Coronary artery (tissue), 2 donors: ENCODE measurements around the gene OR4D1.

Experiments used
- DNase-seq: peaks from one replicate; pipeline ENCODE4 v3.0.0-alpha.2; 2017; ENCODE audit warnings: low spot score
- H3K27ac ChIP-seq, 2 donors: fragments of 200-600 bp; sonication (generic); one replicate each; pipeline ENCODE4 v1.5.1; 2016 to 2019
- H3K4me3 ChIP-seq: fragments of 200-600 bp; sonication (generic); 2 replicates; pipeline ENCODE4 v1.5.1; 2016; ENCODE audit warnings: mild to moderate bottlenecking, moderate library complexity
- TF ChIP-seq, protein P1 (sequence below): fragments of 200-600 bp; sonication (generic); IDR thresholded peaks from one replicate; pipeline ENCODE4 v1.5.1; 2019; ENCODE audit warnings: antibody characterized with exemption

OR4D1 gene

DNA sequence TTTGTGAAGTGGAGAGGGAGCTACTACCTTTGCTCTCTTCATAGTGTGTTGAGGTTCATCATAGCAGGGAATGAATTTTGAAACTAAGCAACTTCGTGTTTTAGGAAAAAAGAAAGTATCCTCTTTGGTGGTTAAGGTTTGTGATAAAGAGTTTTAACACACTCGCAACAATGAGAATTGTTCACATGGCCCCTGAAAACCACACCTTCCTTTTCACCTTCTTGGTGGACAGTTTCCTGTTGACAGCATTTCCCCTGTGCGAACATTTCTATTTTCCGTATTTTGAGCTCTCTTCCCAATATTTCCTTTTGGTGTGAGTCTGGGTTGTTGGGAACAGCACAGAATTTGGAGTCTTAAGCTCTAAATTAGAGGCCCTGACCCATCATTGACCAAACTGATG lies 22.4 kb downstream of the OR4D1 start:
- H3K4me3 ChIP-seq = no peak overlapping the region
- TF ChIP-seq, protein P1, sequence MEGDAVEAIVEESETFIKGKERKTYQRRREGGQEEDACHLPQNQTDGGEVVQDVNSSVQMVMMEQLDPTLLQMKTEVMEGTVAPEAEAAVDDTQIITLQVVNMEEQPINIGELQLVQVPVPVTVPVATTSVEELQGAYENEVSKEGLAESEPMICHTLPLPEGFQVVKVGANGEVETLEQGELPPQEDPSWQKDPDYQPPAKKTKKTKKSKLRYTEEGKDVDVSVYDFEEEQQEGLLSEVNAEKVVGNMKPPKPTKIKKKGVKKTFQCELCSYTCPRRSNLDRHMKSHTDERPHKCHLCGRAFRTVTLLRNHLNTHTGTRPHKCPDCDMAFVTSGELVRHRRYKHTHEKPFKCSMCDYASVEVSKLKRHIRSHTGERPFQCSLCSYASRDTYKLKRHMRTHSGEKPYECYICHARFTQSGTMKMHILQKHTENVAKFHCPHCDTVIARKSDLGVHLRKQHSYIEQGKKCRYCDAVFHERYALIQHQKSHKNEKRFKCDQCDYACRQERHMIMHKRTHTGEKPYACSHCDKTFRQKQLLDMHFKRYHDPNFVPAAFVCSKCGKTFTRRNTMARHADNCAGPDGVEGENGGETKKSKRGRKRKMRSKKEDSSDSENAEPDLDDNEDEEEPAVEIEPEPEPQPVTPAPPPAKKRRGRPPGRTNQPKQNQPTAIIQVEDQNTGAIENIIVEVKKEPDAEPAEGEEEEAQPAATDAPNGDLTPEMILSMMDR = no peak

DNA sequence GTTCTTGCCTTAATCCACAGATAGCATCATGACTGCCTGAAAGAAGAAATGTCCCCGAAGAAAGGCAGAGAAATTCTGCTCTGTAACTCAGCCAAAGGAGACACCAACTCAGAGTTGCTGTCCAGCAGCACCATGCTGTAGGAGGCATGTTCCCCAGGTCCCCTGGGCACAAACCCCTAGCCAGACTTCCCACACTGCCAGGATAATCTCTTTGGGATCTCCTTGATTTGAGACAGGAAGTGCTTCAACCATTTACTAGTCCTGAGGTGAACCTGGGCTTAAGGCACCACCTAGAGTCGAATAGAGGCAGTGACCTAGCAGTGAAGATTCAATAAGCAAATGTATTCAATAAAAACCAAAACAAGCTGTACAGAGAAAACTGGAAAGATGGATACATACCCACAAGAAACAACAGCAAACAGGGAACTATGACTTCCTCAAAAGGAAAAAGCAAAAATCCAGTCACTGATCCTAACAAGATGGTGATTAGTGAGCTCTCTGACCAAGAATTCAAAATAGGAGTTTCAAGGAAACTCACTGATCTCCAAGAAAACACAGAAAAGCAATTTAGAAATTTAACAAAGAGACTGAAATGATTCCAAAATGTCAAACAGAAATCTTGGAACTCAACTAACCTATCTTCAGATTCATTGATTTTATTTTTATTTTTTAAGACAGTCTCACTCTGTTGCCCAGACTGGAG lies 24.3 kb downstream of the OR4D1 start:
- TF ChIP-seq, protein P1 = no peak
- no peak for DNase-seq
- no peak overlapping the region for H3K27ac ChIP-seq
- no peak overlapping the region for H3K4me3 ChIP-seq

More for the DNA sequence above, 22.4 kb downstream of the OR4D1 start:
- no peak for DNase-seq
- no peak overlapping the region for H3K27ac ChIP-seq

DNA sequence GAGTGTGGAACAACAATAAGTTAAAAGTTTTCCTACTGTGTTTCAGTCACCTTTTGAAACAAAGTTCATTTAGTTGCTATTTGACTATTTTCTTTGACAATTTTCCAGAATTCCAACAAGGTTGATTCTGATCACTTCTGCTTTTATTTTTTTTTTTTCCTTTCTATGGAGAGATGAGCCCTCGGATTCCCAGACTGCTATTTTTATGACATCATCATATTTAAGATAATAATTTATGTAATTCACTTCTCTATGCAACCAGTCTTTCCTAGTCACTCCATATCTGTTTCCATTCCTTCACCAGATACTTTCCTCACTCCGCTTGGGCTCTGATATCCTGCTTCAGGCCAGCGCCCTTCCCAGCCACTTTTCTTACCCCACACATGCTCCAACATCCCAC lies 26.7 kb downstream of the OR4D1 start:
- TF ChIP-seq, protein P1 = no peak
- no peak overlapping the region for H3K4me3 ChIP-seq
- no peak overlapping the region for H3K27ac ChIP-seq
- no peak for DNase-seq

DNA sequence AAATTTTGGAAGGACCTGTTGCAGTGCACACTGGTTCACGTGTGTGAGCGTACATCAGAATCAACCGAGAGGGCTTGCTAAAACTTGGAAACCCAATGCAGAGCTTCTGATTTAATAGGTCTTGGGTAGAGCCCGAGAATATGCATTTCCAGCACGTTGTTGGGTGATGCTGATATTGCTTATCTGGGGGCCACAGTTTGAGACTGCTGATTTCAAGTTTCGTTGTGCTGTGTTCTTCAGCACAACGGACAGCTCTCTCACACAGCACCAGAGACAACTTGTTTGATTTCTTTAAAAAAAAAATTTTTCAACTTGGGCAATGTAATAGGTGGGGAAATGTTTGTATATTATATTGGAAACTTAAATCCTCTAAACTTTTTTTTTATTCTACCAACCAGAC lies 28.0 kb downstream of the OR4D1 start:
- no peak for DNase-seq
- TF ChIP-seq, protein P1 = no peak

DNA sequence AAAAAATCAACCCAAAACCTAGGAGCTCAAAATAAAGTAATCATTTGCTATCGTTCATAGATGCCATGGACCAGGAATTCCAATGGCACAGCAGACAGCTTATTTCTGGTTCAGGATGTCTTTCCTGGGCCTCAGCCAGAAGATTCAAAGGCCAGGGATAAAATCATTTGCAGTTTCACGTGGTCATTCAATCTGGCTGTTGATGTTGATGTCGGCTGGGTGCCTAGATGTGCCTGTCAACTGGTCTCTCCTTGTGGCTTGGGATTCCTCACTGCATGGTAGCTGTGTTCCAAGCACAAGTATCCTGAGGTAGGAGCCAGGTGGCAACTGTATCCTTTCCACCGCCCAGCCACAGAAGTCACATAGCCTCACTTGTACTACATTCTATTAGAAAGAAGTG lies 33.6 kb downstream of the OR4D1 start:
- no peak overlapping the region for H3K27ac ChIP-seq
- no peak overlapping the region for H3K4me3 ChIP-seq
- TF ChIP-seq, protein P1 = no peak
- DNase-seq = no peak

More for the DNA sequence above, 28.0 kb downstream of the OR4D1 start:
- no peak overlapping the region for H3K4me3 ChIP-seq
- no peak overlapping the region for H3K27ac ChIP-seq

DNA sequence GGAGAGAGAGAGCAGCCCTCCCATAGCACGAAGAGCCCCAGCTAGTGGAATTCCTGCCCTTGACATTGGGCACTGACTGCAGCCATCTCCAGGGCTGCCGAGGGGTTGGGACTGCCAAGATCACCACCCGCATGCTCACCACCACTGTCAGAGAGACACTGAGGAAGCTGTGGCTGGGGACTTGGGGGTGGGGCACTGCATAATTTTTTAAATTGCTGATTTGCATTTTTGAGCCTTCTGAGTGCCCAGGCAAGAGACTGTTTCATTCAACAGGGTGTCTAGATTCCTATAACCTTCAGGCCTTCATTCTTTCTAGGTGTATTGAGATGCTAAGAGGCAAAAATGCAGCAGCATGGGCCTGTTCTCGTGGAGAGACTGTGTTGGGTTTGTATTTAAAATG lies 35.3 kb downstream of the OR4D1 start:
- Histone ChIP-seq H3K4me3 (no peak overlapping the region), H3K27ac (no peak overlapping the region)
- TF ChIP-seq, protein P1 = no peak
- no peak for DNase-seq

DNA sequence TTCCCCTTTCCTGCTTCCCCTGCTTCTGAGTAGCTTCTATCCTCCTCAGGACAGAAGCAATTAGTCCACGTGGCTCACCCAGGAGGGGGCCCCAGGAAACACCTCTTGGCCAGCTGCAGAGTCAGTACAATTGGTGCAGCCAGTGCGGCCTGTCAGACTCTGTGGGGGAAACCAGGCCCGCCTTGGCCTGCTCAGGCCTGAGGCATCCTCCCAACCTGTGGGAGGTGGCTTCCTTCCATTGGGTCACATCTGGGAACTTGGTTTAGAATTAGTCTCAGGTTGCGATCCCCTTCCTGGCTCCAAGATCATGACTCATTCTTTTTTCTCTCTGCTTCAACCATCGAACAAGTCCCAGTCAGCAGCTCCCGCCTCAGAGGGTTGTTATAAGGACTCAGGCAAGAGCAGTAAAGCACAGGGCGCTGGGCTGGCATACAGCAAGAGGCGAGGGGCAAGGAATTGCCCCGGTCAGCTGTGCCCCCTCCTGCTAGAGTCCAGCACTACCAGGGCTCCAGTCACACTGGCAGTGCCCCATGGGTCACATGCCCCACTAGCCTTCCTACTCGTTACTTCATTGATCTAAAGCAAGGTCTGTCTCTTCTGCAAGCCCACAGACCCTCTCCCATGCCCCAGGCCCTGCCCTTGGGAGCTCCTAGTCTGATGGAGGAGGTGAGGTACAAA lies 36.3 kb downstream of the OR4D1 start:
- H3K27ac ChIP-seq = no peak overlapping the region
- TF ChIP-seq, protein P1 = no peak
- H3K4me3 ChIP-seq = no peak overlapping the region
- no peak for DNase-seq
